Astrocyte (in vitro differentiated cells and primary cell): ENCODE data around the gene INPP4B. TPM values are rescaled to one million over a fixed set of nuclear protein-coding genes. Genes with fewer than 3 reads are reported as not detected.

Experiments
- DNase-seq: peaks from one replicate; pipeline ENCODE4 v3.0.0-alpha.2; 2010; ENCODE audit warnings: low read depth
- FAIRE-seq: peaks from 2 replicates; lab custom pipeline; 2011; peaks lifted over from hg19 to GRCh38; lab: Jason Lieb, UNC
- H2AFZ ChIP-seq: 2 replicates; pipeline ENCODE4 v1.6.0; 2012; ENCODE audit warnings: low read depth, low read length, inconsistent platforms
- H3K27ac ChIP-seq: 2 replicates; pipeline ENCODE4 v1.5.1; 2011; ENCODE audit warnings: low read depth, low read length, inconsistent platforms
- H3K27me3 ChIP-seq: 2 replicates; pipeline ENCODE4 v1.6.0; 2011; ENCODE audit warnings: low read length, inconsistent platforms; ENCODE audit not compliant: insufficient read depth
- H3K36me3 ChIP-seq: 2 replicates; pipeline ENCODE4 v1.5.1; 2011; ENCODE audit warnings: low read length, inconsistent platforms; ENCODE audit not compliant: insufficient read depth
- H3K4me1 ChIP-seq: 2 replicates; pipeline ENCODE4 v1.5.1; 2011; ENCODE audit warnings: low read length, inconsistent platforms; ENCODE audit not compliant: insufficient read depth
- H3K4me2 ChIP-seq: 2 replicates; pipeline ENCODE4 v1.6.0; 2012; ENCODE audit warnings: low read length, inconsistent platforms
- H3K4me3 ChIP-seq: 2 replicates; pipeline ENCODE4 v1.5.1; 2011; ENCODE audit warnings: low read depth, mild to moderate bottlenecking, low read length, inconsistent platforms; ENCODE audit not compliant: insufficient read depth
- H3K79me2 ChIP-seq: 2 replicates; pipeline ENCODE4 v1.6.0; 2012; ENCODE audit warnings: mild to moderate bottlenecking, low read length, inconsistent platforms; ENCODE audit not compliant: insufficient read depth
- H3K9ac ChIP-seq: 2 replicates; pipeline ENCODE4 v1.6.0; 2012; ENCODE audit warnings: mild to moderate bottlenecking, low read length, inconsistent platforms
- H3K9me3 ChIP-seq: 2 replicates; pipeline ENCODE4 v1.5.1; 2012; ENCODE audit warnings: low read depth, mild to moderate bottlenecking, low read length, inconsistent platforms; ENCODE audit not compliant: insufficient read depth
- H4K20me1 ChIP-seq: 2 replicates; pipeline ENCODE4 v1.6.0; 2012; ENCODE audit warnings: low read length, inconsistent platforms; ENCODE audit not compliant: insufficient read depth
- H3K27ac Mint-ChIP-seq: one replicate; pipeline ENCODE4 v1.8.0; 2021; ENCODE audit warnings: mild to moderate bottlenecking, mixed read lengths; ENCODE audit not compliant: unreplicated experiment
- H3K27me3 Mint-ChIP-seq: one replicate; pipeline ENCODE4 v1.8.0; 2021; ENCODE audit warnings: low read depth, mixed read lengths; ENCODE audit not compliant: unreplicated experiment
- H3K36me3 Mint-ChIP-seq: one replicate; pipeline ENCODE4 v1.8.0; 2021; ENCODE audit warnings: low read depth, mixed read lengths; ENCODE audit not compliant: unreplicated experiment
- H3K4me1 Mint-ChIP-seq: one replicate; pipeline ENCODE4 v1.8.0; 2021; ENCODE audit warnings: low read depth, mixed read lengths; ENCODE audit not compliant: unreplicated experiment
- H3K4me3 Mint-ChIP-seq: one replicate; pipeline ENCODE4 v1.8.0; 2021; ENCODE audit warnings: mild to moderate bottlenecking, moderate library complexity, mixed read lengths; ENCODE audit not compliant: unreplicated experiment
- H3K9me3 Mint-ChIP-seq: one replicate; pipeline ENCODE4 v1.8.0; 2021; ENCODE audit warnings: mild to moderate bottlenecking, mixed read lengths; ENCODE audit not compliant: unreplicated experiment
- EZH2 ChIP-seq: IDR thresholded peaks from 2 replicates; pipeline ENCODE4 v1.6.1; 2012; ENCODE audit warnings: mild to moderate bottlenecking, low read length, inconsistent platforms; ENCODE audit not compliant: insufficient read depth
- total RNA-seq: library from RNA; stranded (reverse); gene quantifications from 2 replicates; pipeline ENCODE4 v1.2.1, GENCODE V29; 2021
- TF ChIP-seq, protein P1 (sequence below): IDR thresholded peaks from 2 replicates; pipeline ENCODE4 v1.5.1; 2011; ENCODE audit warnings: low read depth, mild to moderate bottlenecking, inconsistent platforms, low read length, moderate library complexity; ENCODE audit not compliant: insufficient read depth

Gene INPP4B
- total RNA-seq, 1 donor from 2014 or later = 2.8 TPM

DNA sequence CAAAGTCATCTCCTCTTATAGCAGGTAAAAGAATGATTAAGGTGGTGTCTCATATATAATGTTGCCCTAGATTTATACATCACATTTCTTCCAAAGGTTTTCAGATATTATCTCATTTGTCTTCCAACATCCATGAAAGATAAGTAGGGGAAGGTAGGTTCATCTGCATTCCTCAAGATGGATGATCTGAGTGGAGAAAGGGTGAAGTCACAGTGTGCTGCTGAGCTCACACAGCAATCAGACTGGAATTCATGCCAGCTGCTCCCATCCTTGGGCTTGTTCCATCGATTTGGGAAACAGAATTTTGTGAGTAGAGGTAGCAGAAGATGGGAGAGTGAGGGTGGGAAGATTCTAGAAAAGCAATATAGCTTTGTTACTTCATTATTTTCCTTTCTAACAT, 482.4 kb downstream of the INPP4B start:
- H3K4me3 Mint-ChIP-seq = no peak overlapping the region

DNA sequence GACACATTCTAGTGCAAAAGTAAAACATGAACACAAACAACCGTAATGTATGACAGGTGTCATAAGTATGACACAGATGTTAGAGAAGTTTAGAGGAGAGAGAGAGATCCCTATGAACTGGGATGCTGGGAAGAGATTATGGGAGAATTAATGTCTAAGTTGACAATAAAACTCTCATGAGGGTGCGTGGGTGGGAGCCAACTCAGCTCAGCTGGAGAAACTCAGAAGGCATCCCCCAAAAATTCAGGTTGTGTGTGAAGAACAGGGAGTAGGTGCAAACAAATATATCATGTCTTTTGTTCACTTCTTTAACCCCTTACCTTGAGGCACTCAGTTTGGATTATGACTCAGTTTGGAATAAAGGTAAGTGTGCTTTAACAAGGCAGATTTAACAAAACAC, 484.1 kb downstream of the INPP4B start:
- Mint-ChIP-seq H3K27ac (no peak overlapping the region), H3K4me3 (no peak overlapping the region), H3K4me1 (peaks cover 14% of the 10 kb centered on the region), H3K27me3 (no peaks in the 10 kb centered on the region), H3K36me3 (no peaks in the 10 kb centered on the region), H3K9me3 (no peaks in the 10 kb centered on the region)
- no peak overlapping the region for H3K4me3 ChIP-seq
- no peaks in the 10 kb centered on the region for H3K4me1 ChIP-seq
- H3K4me2 ChIP-seq = no peak overlapping the region
- H3K27me3 ChIP-seq = no peaks in the 10 kb centered on the region
- no peak overlapping the region for H2AFZ ChIP-seq
- no peaks in the 10 kb centered on the region for H3K9me3 ChIP-seq
- no peak for DNase-seq
- H3K9ac ChIP-seq = no peak overlapping the region
- no peak overlapping the region for H3K27ac ChIP-seq
- no peaks in the 10 kb centered on the region for H4K20me1 ChIP-seq
- H3K79me2 ChIP-seq = peaks cover 5% of the 10 kb centered on the region
- no peaks in the 10 kb centered on the region for H3K36me3 ChIP-seq
- TF ChIP-seq, protein P1, sequence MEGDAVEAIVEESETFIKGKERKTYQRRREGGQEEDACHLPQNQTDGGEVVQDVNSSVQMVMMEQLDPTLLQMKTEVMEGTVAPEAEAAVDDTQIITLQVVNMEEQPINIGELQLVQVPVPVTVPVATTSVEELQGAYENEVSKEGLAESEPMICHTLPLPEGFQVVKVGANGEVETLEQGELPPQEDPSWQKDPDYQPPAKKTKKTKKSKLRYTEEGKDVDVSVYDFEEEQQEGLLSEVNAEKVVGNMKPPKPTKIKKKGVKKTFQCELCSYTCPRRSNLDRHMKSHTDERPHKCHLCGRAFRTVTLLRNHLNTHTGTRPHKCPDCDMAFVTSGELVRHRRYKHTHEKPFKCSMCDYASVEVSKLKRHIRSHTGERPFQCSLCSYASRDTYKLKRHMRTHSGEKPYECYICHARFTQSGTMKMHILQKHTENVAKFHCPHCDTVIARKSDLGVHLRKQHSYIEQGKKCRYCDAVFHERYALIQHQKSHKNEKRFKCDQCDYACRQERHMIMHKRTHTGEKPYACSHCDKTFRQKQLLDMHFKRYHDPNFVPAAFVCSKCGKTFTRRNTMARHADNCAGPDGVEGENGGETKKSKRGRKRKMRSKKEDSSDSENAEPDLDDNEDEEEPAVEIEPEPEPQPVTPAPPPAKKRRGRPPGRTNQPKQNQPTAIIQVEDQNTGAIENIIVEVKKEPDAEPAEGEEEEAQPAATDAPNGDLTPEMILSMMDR = no peak
- TF ChIP-seq EZH2 = no peak
- FAIRE-seq = no peak

More for the DNA sequence above, 482.4 kb downstream of the INPP4B start:
- H3K36me3 Mint-ChIP-seq = no peaks in the 10 kb centered on the region
- no peaks in the 10 kb centered on the region for H3K4me1 ChIP-seq
- H3K27me3 Mint-ChIP-seq = no peaks in the 10 kb centered on the region
- H3K4me2 ChIP-seq = no peak overlapping the region
- FAIRE-seq (no peak), DNase-seq (no peak)
- H4K20me1 ChIP-seq = no peaks in the 10 kb centered on the region
- no peak overlapping the region for H3K27ac Mint-ChIP-seq
- peaks cover 14% of the 10 kb centered on the region for H3K4me1 Mint-ChIP-seq
- H3K4me3 ChIP-seq = no peak overlapping the region
- H3K27me3 ChIP-seq = no peaks in the 10 kb centered on the region
- H3K9ac ChIP-seq = no peak overlapping the region
- no peaks in the 10 kb centered on the region for H3K9me3 Mint-ChIP-seq
- no peak overlapping the region for H3K27ac ChIP-seq
- TF ChIP-seq, protein P1 = no peak
- TF ChIP-seq EZH2 = no peak
- H3K36me3 ChIP-seq = no peaks in the 10 kb centered on the region
- peaks cover 5% of the 10 kb centered on the region for H3K79me2 ChIP-seq
- H3K9me3 ChIP-seq = no peaks in the 10 kb centered on the region
- no peak overlapping the region for H2AFZ ChIP-seq

DNA sequence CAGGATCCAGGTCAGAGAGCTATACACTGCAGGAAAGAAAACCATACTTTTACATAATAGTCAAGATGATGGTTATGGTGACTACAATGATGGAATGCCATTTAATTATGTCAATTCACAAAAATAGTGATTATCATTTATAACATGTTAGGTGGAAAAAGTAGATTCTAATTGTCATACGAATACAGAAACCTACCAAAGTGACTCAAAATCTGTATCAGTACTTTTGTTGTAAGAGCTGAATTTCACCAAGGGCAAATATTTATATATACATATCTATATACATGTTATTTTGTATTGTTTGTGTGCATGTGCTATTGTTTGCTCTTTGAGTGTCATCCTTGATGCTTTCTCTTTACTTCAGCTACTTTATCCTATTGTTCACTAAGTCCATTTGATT, 485.4 kb downstream of the INPP4B start:
- Histone ChIP-seq H3K4me1 (no peaks in the 10 kb centered on the region), H3K4me2 (no peak overlapping the region), H2AFZ (no peak overlapping the region), H3K4me3 (no peak overlapping the region), H3K27me3 (no peaks in the 10 kb centered on the region), H3K9ac (no peak overlapping the region), H3K27ac (no peak overlapping the region), H3K79me2 (peaks cover 5% of the 10 kb centered on the region), H3K9me3 (no peaks in the 10 kb centered on the region), H3K36me3 (no peaks in the 10 kb centered on the region), H4K20me1 (no peaks in the 10 kb centered on the region)
- peaks cover 5% of the 10 kb centered on the region for H3K36me3 Mint-ChIP-seq
- DNase-seq (no peak), FAIRE-seq (no peak)
- H3K27me3 Mint-ChIP-seq = no peaks in the 10 kb centered on the region
- H3K9me3 Mint-ChIP-seq = no peaks in the 10 kb centered on the region
- TF ChIP-seq EZH2 = no peak
- TF ChIP-seq, protein P1 = no peak
- H3K4me1 Mint-ChIP-seq = peaks cover 7% of the 10 kb centered on the region
- H3K27ac Mint-ChIP-seq = no peak overlapping the region
- H3K4me3 Mint-ChIP-seq = no peak overlapping the region
